ENCODE data around the gene C22orf39. TPM values are rescaled to one million over a fixed set of nuclear protein-coding genes. Genes with fewer than 3 reads are reported as not detected.

C22orf39 gene
- total RNA-seq, 4 donors from 2014 or later, result 52.7 to 75.3 (median 57.3) TPM

DNA sequence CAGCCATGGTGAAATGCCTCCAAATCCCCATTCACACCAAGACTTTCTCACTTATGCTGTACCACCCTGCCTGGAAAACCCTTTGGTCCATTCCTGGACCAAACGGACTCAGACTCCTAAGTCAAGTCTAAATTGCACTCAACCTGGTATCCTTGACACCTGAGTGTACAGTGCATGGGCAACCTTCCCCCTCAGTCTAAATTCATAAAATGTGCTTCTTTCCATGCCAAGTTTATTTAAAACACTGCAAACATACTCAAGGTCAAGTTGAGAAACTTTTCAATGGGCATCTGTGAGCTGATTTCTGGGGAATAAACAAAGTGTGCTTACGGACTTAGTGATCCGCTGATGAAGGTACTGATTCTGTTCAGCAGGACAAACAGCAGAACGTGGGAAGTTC is 42.4 kb downstream of the C22orf39 start:
- TF ChIP-seq, protein P1, sequence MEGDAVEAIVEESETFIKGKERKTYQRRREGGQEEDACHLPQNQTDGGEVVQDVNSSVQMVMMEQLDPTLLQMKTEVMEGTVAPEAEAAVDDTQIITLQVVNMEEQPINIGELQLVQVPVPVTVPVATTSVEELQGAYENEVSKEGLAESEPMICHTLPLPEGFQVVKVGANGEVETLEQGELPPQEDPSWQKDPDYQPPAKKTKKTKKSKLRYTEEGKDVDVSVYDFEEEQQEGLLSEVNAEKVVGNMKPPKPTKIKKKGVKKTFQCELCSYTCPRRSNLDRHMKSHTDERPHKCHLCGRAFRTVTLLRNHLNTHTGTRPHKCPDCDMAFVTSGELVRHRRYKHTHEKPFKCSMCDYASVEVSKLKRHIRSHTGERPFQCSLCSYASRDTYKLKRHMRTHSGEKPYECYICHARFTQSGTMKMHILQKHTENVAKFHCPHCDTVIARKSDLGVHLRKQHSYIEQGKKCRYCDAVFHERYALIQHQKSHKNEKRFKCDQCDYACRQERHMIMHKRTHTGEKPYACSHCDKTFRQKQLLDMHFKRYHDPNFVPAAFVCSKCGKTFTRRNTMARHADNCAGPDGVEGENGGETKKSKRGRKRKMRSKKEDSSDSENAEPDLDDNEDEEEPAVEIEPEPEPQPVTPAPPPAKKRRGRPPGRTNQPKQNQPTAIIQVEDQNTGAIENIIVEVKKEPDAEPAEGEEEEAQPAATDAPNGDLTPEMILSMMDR (IDR thresholded peaks at IDR 0.05), result no peak
- DNase-seq (ENCODE audit: low spot score) (no peak), ATAC-seq (ENCODE audit: low FRiP score) (no peak)

DNA sequence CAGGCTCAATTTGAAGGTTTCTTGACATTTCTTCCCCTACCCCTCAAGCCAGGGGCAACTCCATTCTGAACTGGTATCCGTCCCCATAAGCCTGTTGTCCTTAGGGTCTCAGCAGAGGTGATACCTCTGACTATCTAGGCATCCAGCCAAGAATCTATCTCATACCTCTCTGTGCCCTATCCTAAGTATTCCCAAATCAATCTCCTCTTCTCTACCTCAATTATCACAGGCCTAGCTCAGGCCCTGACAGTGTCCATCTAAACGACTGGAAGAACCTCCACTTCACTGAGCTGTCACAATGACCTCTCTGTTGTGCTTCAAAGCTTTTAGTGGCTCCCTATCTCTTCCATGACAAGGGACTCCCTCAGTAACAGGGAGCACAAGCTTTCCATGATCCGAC is 42.8 kb downstream of the C22orf39 start:
- ATAC-seq (ENCODE audit: low FRiP score), result no peak
- TF ChIP-seq, protein P1 (IDR thresholded peaks at IDR 0.05), result no peak

DNA sequence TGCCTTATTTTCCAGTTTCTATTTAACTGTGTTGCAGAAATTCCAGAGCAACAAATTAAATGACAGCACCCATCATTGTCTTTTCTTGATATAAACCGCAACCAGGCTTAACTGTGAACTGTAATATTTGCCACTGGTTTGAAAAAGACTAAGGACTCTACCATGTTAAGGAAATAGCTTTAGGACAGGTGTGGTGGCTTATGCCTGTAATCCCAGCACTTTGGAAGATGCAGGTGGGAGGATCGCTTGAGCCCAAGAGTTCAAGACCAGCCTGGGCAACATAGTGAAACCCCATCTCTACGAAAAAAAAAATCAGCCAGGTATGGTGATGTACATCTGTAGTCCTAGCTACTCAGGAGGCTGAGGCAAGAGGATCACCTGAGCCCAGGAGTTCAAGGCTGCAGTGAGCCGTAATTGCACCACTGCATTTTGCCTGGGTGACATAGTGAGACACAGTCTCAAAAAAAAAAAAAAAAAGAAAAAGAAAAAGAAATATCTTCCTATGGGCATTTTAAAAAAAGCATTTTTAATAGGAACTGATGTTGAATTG is 44.8 kb downstream of the C22orf39 start:
- no peak for DNase-seq (ENCODE audit: low spot score)
- TF ChIP-seq, protein P1 (IDR thresholded peaks at IDR 0.05), result no peak
- no peak for ATAC-seq (ENCODE audit: low FRiP score)

More for the DNA sequence above, 42.8 kb downstream of the C22orf39 start:
- no peak for DNase-seq (ENCODE audit: low spot score)

DNA sequence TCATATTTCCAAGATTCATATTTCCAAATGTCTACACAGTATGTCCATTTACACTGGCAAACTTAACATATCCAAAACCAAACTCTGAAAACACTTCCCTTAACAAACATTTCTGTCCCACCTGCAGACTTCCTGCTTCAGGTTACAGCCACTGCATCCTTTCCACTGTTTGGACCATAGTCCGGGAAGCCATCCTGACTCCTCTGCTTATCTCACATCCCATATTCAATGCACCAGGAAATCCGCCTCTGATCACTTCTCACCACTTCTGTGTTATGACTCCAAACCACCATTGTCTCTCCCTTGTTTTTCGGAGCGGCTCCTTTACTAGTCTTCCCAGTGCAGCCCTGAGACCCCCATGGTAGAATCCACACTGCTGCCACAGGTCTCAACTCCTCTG is 46.0 kb downstream of the C22orf39 start:
- TF ChIP-seq, protein P1 (IDR thresholded peaks at IDR 0.05), result no peak
- ATAC-seq (ENCODE audit: low FRiP score) (no peak), DNase-seq (ENCODE audit: low spot score) (no peak)

DNA sequence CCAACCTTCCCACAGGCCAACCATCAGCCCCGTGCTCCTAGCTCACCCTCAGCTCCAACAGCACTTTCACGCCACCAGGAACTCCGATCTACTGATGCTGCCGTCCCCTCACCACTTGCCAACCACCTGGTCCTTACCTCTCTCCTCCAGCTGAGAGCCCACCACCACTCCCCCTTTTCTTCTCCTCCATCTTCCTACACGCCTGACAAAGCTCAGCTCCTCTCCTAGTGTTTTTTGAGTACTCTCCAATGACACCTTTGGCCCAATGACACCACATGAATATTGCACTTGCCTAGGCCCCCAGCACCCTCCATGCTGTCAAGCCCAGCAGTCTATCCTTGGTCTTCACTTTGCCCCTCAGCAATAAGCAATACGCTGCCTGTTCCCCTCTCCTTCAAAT is 46.6 kb downstream of the C22orf39 start:
- no peak for DNase-seq (ENCODE audit: low spot score)
- TF ChIP-seq, protein P1 (IDR thresholded peaks at IDR 0.05), result no peak
- ATAC-seq (ENCODE audit: low FRiP score), result no peak

DNA sequence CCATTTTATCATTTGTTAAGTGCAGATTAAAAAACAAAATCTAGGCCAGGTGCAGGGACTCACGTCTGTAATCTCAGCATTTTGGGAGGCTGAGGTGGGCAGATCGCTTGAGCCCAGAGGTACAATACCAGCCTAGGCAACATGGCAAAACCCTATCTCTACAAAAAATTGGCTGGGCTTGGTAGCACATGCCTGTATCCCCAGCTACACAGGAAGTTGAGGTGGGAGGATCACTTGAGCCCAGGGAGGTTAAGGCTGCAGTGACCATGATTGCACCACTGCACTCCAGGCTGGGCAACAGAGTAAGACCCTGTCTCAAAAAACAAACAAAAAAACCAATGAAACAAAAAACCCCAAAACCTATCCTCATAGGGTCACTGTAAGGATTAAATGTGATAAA is 48.9 kb downstream of the C22orf39 start:
- DNase-seq (ENCODE audit: low spot score), result no peak
- ATAC-seq (ENCODE audit: low FRiP score), result no peak
- TF ChIP-seq, protein P1 (IDR thresholded peaks at IDR 0.05), result no peak

DNA sequence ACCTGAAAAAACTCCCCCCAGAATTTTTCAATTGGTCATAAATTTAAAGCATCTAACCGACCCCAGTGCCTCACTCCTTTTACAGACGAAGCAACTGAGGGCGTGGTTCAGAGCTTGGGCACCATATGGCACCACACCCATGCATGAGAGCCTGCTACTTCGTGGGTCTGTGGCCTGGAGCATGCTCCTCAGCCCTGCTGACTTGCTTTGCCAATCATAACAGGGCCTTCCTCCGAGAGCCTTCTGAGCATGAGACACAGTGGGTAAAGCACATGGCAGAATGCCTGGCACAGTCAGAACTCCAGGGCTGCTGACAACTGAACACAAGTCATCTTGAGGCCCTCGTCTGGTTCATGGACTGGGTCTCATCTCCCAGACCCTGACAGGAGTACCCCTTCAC is 49.3 kb downstream of the C22orf39 start:
- no peak for ATAC-seq (ENCODE audit: low FRiP score)
- DNase-seq (ENCODE audit: low spot score), result no peak
- TF ChIP-seq, protein P1 (IDR thresholded peaks at IDR 0.05), result no peak

Data from omental fat pad (tissue), 4 donors.